ENCODE results near the gene ASL.
"Not testable (repeated sequence)": the region's sequence is repeated elsewhere in the genome, so short reads cannot be mapped to it uniquely, and the experiment has no call there.

DNA sequence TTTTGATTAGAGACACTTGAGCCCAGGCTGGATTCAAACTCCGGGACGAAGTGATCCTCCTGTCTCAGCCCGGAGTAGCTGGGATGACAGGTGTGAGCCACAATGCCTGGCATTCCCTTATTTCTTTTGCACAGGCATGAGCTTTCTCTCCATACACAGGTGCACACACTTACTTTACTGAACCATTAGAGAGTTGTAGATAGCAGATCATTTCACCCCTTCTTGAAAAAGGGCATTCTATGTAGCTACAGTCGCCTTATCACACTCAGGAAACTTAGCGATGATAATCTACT, 48.9 kb downstream of the ASL start:
- TF ChIP-seq, protein P1, sequence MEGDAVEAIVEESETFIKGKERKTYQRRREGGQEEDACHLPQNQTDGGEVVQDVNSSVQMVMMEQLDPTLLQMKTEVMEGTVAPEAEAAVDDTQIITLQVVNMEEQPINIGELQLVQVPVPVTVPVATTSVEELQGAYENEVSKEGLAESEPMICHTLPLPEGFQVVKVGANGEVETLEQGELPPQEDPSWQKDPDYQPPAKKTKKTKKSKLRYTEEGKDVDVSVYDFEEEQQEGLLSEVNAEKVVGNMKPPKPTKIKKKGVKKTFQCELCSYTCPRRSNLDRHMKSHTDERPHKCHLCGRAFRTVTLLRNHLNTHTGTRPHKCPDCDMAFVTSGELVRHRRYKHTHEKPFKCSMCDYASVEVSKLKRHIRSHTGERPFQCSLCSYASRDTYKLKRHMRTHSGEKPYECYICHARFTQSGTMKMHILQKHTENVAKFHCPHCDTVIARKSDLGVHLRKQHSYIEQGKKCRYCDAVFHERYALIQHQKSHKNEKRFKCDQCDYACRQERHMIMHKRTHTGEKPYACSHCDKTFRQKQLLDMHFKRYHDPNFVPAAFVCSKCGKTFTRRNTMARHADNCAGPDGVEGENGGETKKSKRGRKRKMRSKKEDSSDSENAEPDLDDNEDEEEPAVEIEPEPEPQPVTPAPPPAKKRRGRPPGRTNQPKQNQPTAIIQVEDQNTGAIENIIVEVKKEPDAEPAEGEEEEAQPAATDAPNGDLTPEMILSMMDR (conservative IDR thresholded peaks at IDR 0.05 in 1 of 2, IDR thresholded peaks at IDR 0.05 in 1 of 2; ENCODE audit: extremely low read depth in 1 of 2, insufficient read depth in 1 of 2, low read depth in 1 of 2, low read length in 2 of 2), result not testable (repeated sequence)
- not testable (repeated sequence) for TF ChIP-seq EZH2 (IDR thresholded peaks at IDR 0.05; ENCODE audit: borderline replicate concordance, low read length)

Data from mammary epithelial cell (primary cell).